B cell (primary cell): ENCODE measurements around the gene SLC25A25. TPM values are rescaled to one million over a fixed set of nuclear protein-coding genes. Genes with fewer than 3 reads are reported as not detected.
"Not testable (repeated sequence)": the region's sequence is repeated elsewhere in the genome, so short reads cannot be mapped to it uniquely, and the experiment has no call there.

Source experiments
- ATAC-seq: fragments of 200-7000 bp; cut with Tn5 transposase; one replicate; pipeline ENCODE4 v1.10.0; 2021; ENCODE audit warnings: low read depth, mild to moderate bottlenecking, moderate number of reproducible peaks, moderate library complexity
- CTCF ChIA-PET: fragments of 350-600 bp; sonication (Branson Sonifier 250); formaldehyde crosslinking; loops from one replicate; lab custom pipeline; 2021; ENCODE audit warnings: antibody characterized with exemption, inconsistent platforms; lab: Charles Lee
- POLR2A ChIA-PET: fragments of 350-600 bp; sonication (Branson Sonifier 250); formaldehyde crosslinking; loops from one replicate; lab custom pipeline; 2021; ENCODE audit warnings: antibody characterized with exemption; lab: Charles Lee
- DNase-seq: peaks from one replicate; pipeline ENCODE4 v3.0.0; 2013
- H2AFZ ChIP-seq: 2 replicates; pipeline ENCODE4 v1.6.1; 2012; ENCODE audit warnings: mild to moderate bottlenecking, low read depth, low read length; ENCODE audit not compliant: insufficient read depth, poor library complexity, severe bottlenecking
- H3K27ac ChIP-seq, 2 donors: 1 replicate in 1 of 2; 2 replicates in 1 of 2; pipeline ENCODE4 v1.5.1; 2012 to 2013; ENCODE audit warnings: low read length in 2 of 2, mild to moderate bottlenecking in 2 of 2, moderate library complexity in 1 of 2
- H3K27me3 ChIP-seq, 4 experiments: fragments of 200-600 bp in 1 of 4; sonication (generic) in 1 of 4; replicated peaks in 1 of 4; 1 replicate in 2 of 4; 2 replicates in 2 of 4; pipeline versions ENCODE4 v1.6.1 to v1.7.0; 2013 to 2016; ENCODE audit warnings: low read length in 3 of 4, mild to moderate bottlenecking in 2 of 4, mixed read lengths in 1 of 4, moderate library complexity in 1 of 4; ENCODE audit not compliant: insufficient read depth in 4 of 4, control insufficient read depth in 3 of 4; ENCODE audit errors: control extremely low read depth in 1 of 4
- H3K36me3 ChIP-seq, 2 experiments: replicated peaks in 1 of 2; 1 replicate in 1 of 2; 2 replicates in 1 of 2; pipeline versions ENCODE4 v1.6.1 to v1.7.1; 2013; ENCODE audit warnings: low read length in 1 of 2; ENCODE audit not compliant: insufficient read depth in 2 of 2, control insufficient read depth in 1 of 2; ENCODE audit errors: control extremely low read depth in 1 of 2, extremely low read depth in 1 of 2
- H3K4me1 ChIP-seq, 2 donors: fragments of 200-600 bp in 1 of 2; sonication (generic) in 1 of 2; 1 replicate in 1 of 2; 2 replicates in 1 of 2; pipeline versions ENCODE4 v1.5.1 to v1.6.1; 2013 to 2017; ENCODE audit warnings: low read length in 2 of 2; ENCODE audit not compliant: control insufficient read depth in 2 of 2, insufficient read depth in 2 of 2
- H3K4me2 ChIP-seq: replicated peaks from 2 replicates; pipeline ENCODE3; 2012; ENCODE audit warnings: mild to moderate bottlenecking, low read depth, low read length; ENCODE audit not compliant: poor library complexity, severe bottlenecking
- H3K4me3 ChIP-seq, 5 experiments: fragments of 200-600 bp in 1 of 5; sonication (generic) in 1 of 5; 1 replicate in 3 of 5; 2 replicates in 2 of 5; pipeline versions ENCODE4 v1.5.1 to v1.7.0; 2011 to 2016; ENCODE audit warnings: low read length in 4 of 5, mild to moderate bottlenecking in 4 of 5, low read depth in 2 of 5, control low read depth in 1 of 5, moderate library complexity in 1 of 5; ENCODE audit not compliant: insufficient read depth in 1 of 5; ENCODE audit errors: control extremely low read depth in 1 of 5, extremely low read depth in 1 of 5
- H3K79me2 ChIP-seq: fragments of 200-600 bp; sonication (generic); one replicate; pipeline ENCODE4 v1.6.0; 2016; ENCODE audit warnings: low read length; ENCODE audit not compliant: control insufficient read depth, insufficient read depth
- H3K9ac ChIP-seq: fragments of 200-600 bp; sonication (generic); 2 replicates; pipeline ENCODE4 v1.6.1; 2017; ENCODE audit warnings: mild to moderate bottlenecking, low read length, moderate library complexity
- H3K9me3 ChIP-seq, 3 donors: one replicate each; pipeline versions ENCODE4 v1.6.1 to v1.7.1; 2013; ENCODE audit warnings: low read length in 2 of 3; ENCODE audit not compliant: control insufficient read depth in 2 of 3, insufficient read depth in 1 of 3; ENCODE audit errors: control extremely low read depth in 1 of 3
- H4K20me1 ChIP-seq: 2 replicates; pipeline ENCODE4 v1.6.0; 2012; ENCODE audit warnings: mild to moderate bottlenecking, low read length; ENCODE audit not compliant: insufficient read depth, control insufficient read depth, poor library complexity, severe bottlenecking
- H3K27ac Mint-ChIP-seq: one replicate; pipeline ENCODE4 v1.8.0; 2021; ENCODE audit warnings: mixed read lengths
- H3K27me3 Mint-ChIP-seq: one replicate; pipeline ENCODE4 v1.8.0; 2021; ENCODE audit warnings: mixed read lengths
- H3K4me1 Mint-ChIP-seq: one replicate; pipeline ENCODE4 v1.8.0; 2021; ENCODE audit warnings: mixed read lengths
- H3K4me3 Mint-ChIP-seq: one replicate; pipeline ENCODE4 v1.8.0; 2021; ENCODE audit warnings: mixed read lengths
- H3K9me3 Mint-ChIP-seq: one replicate; pipeline ENCODE4 v1.8.0; 2022; ENCODE audit warnings: mixed read lengths; ENCODE audit not compliant: insufficient read depth
- CTCF ChIP-seq: fragments of 200-600 bp; IDR thresholded peaks from one replicate; pipeline ENCODE4 v1.8.0; 2022; ENCODE audit warnings: antibody characterized with exemption, mild to moderate bottlenecking
- EZH2 ChIP-seq: IDR thresholded peaks from 2 replicates; pipeline ENCODE4 v1.6.1; 2012; ENCODE audit warnings: borderline replicate concordance, low read depth, mild to moderate bottlenecking, moderate library complexity, low read length; ENCODE audit not compliant: insufficient read depth, poor library complexity, severe bottlenecking
- WGBS: methylation state at CpG from one replicate; pipeline ENCODE4 v1.1.5; 2013; ENCODE audit warnings: missing lambda C conversion rate; ENCODE audit not compliant: insufficient coverage; 5-methylcytosine and 5-hydroxymethylcytosine counted together
- intact Hi-C: fragments of 100-400 bp; cut with micrococcal nuclease; formaldehyde crosslinking; loops from one replicate; pipeline ENCODE4 v1.10.0; 2022
- polyA plus RNA-seq: library from polyadenylated mRNA; depleted of rRNA; stranded (reverse); fragments of >200 nt; gene quantifications from 2 replicates; pipeline ENCODE4 v1.2.3, GENCODE V29; 2012
- total RNA-seq, 2 donors: library from RNA; stranded (reverse); fragments of 120-200 nt in 1 of 2; gene quantifications; 1 replicate in 1 of 2; 2 replicates in 1 of 2; pipeline versions ENCODE4 v1.2.3 to v1.2.4, GENCODE V29; 2013 to 2022

SLC25A25 gene
- total and polyA plus RNA-seq, 2 donors (not counting 1 experiment from before 2014, with no cell fraction given), result 12.1 to 18.6 TPM

GRCh38 chr9:128108269-128109049, 40.4 kb downstream of the SLC25A25 start:
- H3K27ac Mint-ChIP-seq, result no peak overlapping the region

GRCh38 chr9:128109050-128109709, 41.1 kb downstream of the SLC25A25 start:
- no peak for ATAC-seq
- DNase-seq, result no peak
- H3K27ac Mint-ChIP-seq, result no peak overlapping the region
- Histone ChIP-seq H3K36me3 (peaks cover 9 to 49% of the 10 kb centered on the region in 2 experiments), H3K27ac (no peak overlapping the region), H3K4me3 (no peak overlapping the region), H3K9ac (no peak overlapping the region), H3K79me2 (peaks cover 6% of the 10 kb centered on the region), H3K9me3 (no peaks in the 10 kb centered on the region), H4K20me1 (peaks cover 20% of the 10 kb centered on the region), H2AFZ (no peak overlapping the region), H3K27me3 (no peaks in the 10 kb centered on the region), H3K4me2 (no peak overlapping the region), H3K4me1 (peaks cover 0 to under 1% of the 10 kb centered on the region in 2 donors)
- TF ChIP-seq EZH2, result no peak
- TF ChIP-seq CTCF, result no peak
- WGBS, result 93% methylated on average over 14 of the region's 20 CpGs
- no peak overlapping the region for H3K4me3 Mint-ChIP-seq
- no peaks in the 10 kb centered on the region for H3K27me3 Mint-ChIP-seq
- H3K9me3 Mint-ChIP-seq, result no peaks in the 10 kb centered on the region
- peaks cover 8% of the 10 kb centered on the region for H3K4me1 Mint-ChIP-seq
- ChIA-PET CTCF (interaction anchor here (0.9 kb wide), 1 partner anchor 148 kb away, joined by 3 read pairs; no protein-coding TSS in a partner anchor), POLR2A (no interaction called here)
- intact Hi-C loops, result no loop called here

More at GRCh38 chr9:128108269-128109049, 40.4 kb downstream of the SLC25A25 start:
- Histone ChIP-seq H3K4me2 (no peak overlapping the region), H3K27me3 (no peaks in the 10 kb centered on the region), H3K4me1 (no peaks in the 10 kb centered on the region), H3K9me3 (no peaks in the 10 kb centered on the region), H2AFZ (no peak overlapping the region), H3K79me2 (peaks cover 9% of the 10 kb centered on the region), H3K27ac (no peak overlapping the region), H3K9ac (no peak overlapping the region), H4K20me1 (peaks cover 25% of the 10 kb centered on the region), H3K36me3 (peaks cover 9 to 51% of the 10 kb centered on the region in 2 experiments), H3K4me3 (no peak overlapping the region)
- Mint-ChIP-seq H3K9me3 (no peaks in the 10 kb centered on the region), H3K4me3 (no peak overlapping the region), H3K4me1 (peaks cover 6% of the 10 kb centered on the region), H3K27me3 (no peaks in the 10 kb centered on the region)
- CTCF ChIA-PET, result no interaction called here
- ATAC-seq (no peak), DNase-seq (no peak)
- no peak for TF ChIP-seq EZH2
- intact Hi-C loops, result no loop called here
- POLR2A ChIA-PET, result no interaction called here
- 97% methylated on average over 9 of the region's 15 CpGs for WGBS

- Mint-ChIP-seq H3K4me1 (peaks cover 31% of the 10 kb centered on the region), H3K27ac (peak overlapping the region; percentile 46)
- CTCF ChIA-PET, H3K27me3 Mint-ChIP-seq, H3K9ac ChIP-seq, H3K9me3 Mint-ChIP-seq, intact Hi-C loops, DNase-seq, H3K27ac ChIP-seq, H3K79me2 ChIP-seq, H3K9me3 ChIP-seq, H3K4me3 Mint-ChIP-seq, H3K4me3 ChIP-seq, ATAC-seq, H3K4me2 ChIP-seq, H2AFZ ChIP-seq, H4K20me1 ChIP-seq, H3K27me3 ChIP-seq: not testable (repeated sequence)
- POLR2A ChIA-PET, result interaction anchor here (0.7 kb wide), 1 partner anchor 51 kb away, joined by 3 read pairs; no protein-coding TSS in a partner anchor
- peaks cover 25 to 26% of the 10 kb centered on the region in 2 donors for H3K4me1 ChIP-seq
- H3K36me3 ChIP-seq, result peaks cover 9 to 29% of the 10 kb centered on the region in 2 experiments
- WGBS, result 94% methylated on average over 10 of the region's 12 CpGs
Observed at GRCh38 chr9:128111726-128112125, 43.7 kb downstream of the SLC25A25 start.
